Measurements from ENCODE around the gene RMDN2.

GRCh38 chr2:37907501-37908225, 17.4 kb upstream of the RMDN2 start:
- TF ChIP-seq CTCF (IDR thresholded peaks at IDR 0.05; ENCODE audit: insufficient read depth, low read depth, low read length), result no peak
- TF ChIP-seq EZH2 (IDR thresholded peaks at IDR 0.05; ENCODE audit: insufficient read depth, low read length), result no peak

Data from astrocyte (in vitro differentiated cells and primary cell).